Osteocyte (in vitro differentiated cells): Measurements from ENCODE around the gene RELT. TPM values are rescaled to one million over a fixed set of nuclear protein-coding genes. Genes with fewer than 3 reads are reported as not detected.
A peak's percentile ranks its signal among the peaks of the same experiment; 100 is the strongest.

ENCODE experiments used
- DNase-seq: peaks from one replicate; pipeline ENCODE4 v3.0.0; 2021; ENCODE audit warnings: mixed read lengths; ENCODE audit not compliant: unreplicated experiment; ENCODE audit errors: extremely low spot score
- H3K27ac Mint-ChIP-seq: one replicate; pipeline ENCODE4 v1.8.0; 2021; ENCODE audit warnings: mild to moderate bottlenecking, mixed read lengths; ENCODE audit not compliant: unreplicated experiment
- H3K27me3 Mint-ChIP-seq: one replicate; pipeline ENCODE4 v1.8.0; 2021; ENCODE audit warnings: mixed read lengths; ENCODE audit not compliant: unreplicated experiment
- H3K36me3 Mint-ChIP-seq: one replicate; pipeline ENCODE4 v1.8.0; 2021; ENCODE audit warnings: mixed read lengths; ENCODE audit not compliant: unreplicated experiment
- H3K4me1 Mint-ChIP-seq: one replicate; pipeline ENCODE4 v1.8.0; 2021; ENCODE audit warnings: mixed read lengths; ENCODE audit not compliant: unreplicated experiment
- H3K4me3 Mint-ChIP-seq: one replicate; pipeline ENCODE4 v1.8.0; 2021; ENCODE audit warnings: mild to moderate bottlenecking, moderate library complexity, mixed read lengths; ENCODE audit not compliant: unreplicated experiment
- H3K9me3 Mint-ChIP-seq: one replicate; pipeline ENCODE4 v1.8.0; 2021; ENCODE audit warnings: mixed read lengths; ENCODE audit not compliant: unreplicated experiment
- total RNA-seq: library from RNA; stranded (reverse); gene quantifications from 2 replicates; pipeline ENCODE4 v1.2.1, GENCODE V29; 2021
- TF ChIP-seq, protein P1 (sequence below): fragments of 200-600 bp; sonication (generic); IDR thresholded peaks from 2 replicates; pipeline ENCODE4 v1.5.0; 2021; ENCODE audit warnings: antibody characterized with exemption, mild to moderate bottlenecking, moderate library complexity

The RELT gene
- total RNA-seq, 1 donor from 2014 or later = 3.3 TPM

DNA sequence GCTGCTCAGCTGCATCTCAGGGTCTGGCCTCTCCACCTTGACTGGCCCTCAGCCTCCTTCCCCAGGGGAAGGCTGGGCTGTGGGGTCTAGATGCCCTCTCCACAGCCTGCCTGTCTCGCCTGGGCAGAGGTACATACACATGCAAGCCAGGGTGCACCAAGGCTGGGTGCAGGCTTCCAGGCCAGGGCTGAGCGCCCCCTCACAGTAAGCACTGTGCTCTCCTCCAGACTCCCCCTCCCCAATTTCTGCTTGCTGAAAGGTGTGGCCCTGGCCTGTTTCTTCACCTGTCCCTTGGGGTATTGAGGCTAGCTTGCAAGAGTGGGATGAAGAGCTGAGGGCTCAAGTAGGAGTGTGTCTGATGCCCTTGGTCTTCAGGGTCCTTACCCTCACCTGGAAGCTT, 22.5 kb downstream of the RELT start:
- H3K4me3 Mint-ChIP-seq = no peak overlapping the region
- DNase-seq = no peak
- TF ChIP-seq, protein P1, sequence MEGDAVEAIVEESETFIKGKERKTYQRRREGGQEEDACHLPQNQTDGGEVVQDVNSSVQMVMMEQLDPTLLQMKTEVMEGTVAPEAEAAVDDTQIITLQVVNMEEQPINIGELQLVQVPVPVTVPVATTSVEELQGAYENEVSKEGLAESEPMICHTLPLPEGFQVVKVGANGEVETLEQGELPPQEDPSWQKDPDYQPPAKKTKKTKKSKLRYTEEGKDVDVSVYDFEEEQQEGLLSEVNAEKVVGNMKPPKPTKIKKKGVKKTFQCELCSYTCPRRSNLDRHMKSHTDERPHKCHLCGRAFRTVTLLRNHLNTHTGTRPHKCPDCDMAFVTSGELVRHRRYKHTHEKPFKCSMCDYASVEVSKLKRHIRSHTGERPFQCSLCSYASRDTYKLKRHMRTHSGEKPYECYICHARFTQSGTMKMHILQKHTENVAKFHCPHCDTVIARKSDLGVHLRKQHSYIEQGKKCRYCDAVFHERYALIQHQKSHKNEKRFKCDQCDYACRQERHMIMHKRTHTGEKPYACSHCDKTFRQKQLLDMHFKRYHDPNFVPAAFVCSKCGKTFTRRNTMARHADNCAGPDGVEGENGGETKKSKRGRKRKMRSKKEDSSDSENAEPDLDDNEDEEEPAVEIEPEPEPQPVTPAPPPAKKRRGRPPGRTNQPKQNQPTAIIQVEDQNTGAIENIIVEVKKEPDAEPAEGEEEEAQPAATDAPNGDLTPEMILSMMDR = no peak
- no peak overlapping the region for H3K27ac Mint-ChIP-seq
- no peaks in the 10 kb centered on the region for H3K27me3 Mint-ChIP-seq
- H3K9me3 Mint-ChIP-seq = no peaks in the 10 kb centered on the region
- no peaks in the 10 kb centered on the region for H3K36me3 Mint-ChIP-seq
- peaks cover 8% of the 10 kb centered on the region for H3K4me1 Mint-ChIP-seq

DNA sequence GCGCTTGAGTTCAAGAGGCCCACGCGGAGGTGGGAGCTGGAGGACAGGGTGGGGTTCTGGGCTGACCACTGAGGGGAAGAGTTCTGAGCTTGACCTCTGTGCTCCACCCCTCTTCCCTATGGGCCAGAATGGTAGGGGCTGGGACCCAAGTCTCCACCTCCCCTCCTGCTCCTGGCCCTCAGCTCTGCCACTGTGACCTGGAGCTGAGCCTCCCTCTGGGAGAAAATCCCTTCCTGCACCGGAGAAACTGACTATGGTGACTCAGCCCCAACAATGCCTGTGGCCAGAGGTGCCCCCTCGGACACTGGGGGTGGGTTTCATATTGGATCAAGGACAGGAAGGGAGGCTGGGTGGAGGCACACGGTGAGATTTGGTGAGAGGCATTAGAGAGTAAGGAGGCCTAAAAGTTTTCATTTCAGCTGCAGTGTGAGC, 23.0 kb downstream of the RELT start:
- TF ChIP-seq, protein P1 = no peak
- Mint-ChIP-seq H3K4me3 (no peak overlapping the region), H3K4me1 (peaks cover 8% of the 10 kb centered on the region), H3K27ac (peak overlapping the region; percentile 50), H3K27me3 (no peaks in the 10 kb centered on the region), H3K9me3 (no peaks in the 10 kb centered on the region), H3K36me3 (no peaks in the 10 kb centered on the region)
- no peak for DNase-seq

DNA sequence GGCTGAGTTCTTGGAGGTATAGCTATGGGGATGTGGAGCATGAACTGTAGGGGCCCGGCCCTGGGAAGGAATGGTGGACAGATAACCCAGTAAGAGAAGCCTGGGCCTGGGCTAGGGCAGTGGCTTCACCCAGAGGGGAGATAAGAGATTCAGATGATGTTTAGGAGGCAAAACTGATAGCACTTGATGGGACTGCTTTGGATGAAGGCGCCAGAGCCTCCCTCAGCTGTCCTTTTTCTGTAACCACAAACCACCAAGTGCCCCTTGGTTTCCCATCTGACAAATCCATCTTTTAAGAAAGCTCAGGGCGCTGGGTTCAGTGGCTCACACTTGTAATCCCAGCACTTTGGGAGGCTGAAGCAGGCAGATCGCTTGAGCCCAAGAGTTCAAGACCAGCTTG, 23.4 kb downstream of the RELT start:
- H3K27ac Mint-ChIP-seq = peak overlapping the region; percentile 50
- no peak overlapping the region for H3K4me3 Mint-ChIP-seq
- no peak for DNase-seq
- H3K36me3 Mint-ChIP-seq = no peaks in the 10 kb centered on the region
- H3K27me3 Mint-ChIP-seq = no peaks in the 10 kb centered on the region
- TF ChIP-seq, protein P1 = no peak
- H3K4me1 Mint-ChIP-seq = peaks cover 8% of the 10 kb centered on the region
- H3K9me3 Mint-ChIP-seq = no peaks in the 10 kb centered on the region

GRCh38 chr11:73400293-73400692, 24.1 kb downstream of the RELT start:
- DNase-seq = no peak
- H3K27ac Mint-ChIP-seq = no peak overlapping the region
- no peaks in the 10 kb centered on the region for H3K27me3 Mint-ChIP-seq
- TF ChIP-seq, protein P1 = no peak
- no peak overlapping the region for H3K4me3 Mint-ChIP-seq
- peaks cover 9% of the 10 kb centered on the region for H3K4me1 Mint-ChIP-seq
- H3K36me3 Mint-ChIP-seq = no peaks in the 10 kb centered on the region
- no peaks in the 10 kb centered on the region for H3K9me3 Mint-ChIP-seq

DNA sequence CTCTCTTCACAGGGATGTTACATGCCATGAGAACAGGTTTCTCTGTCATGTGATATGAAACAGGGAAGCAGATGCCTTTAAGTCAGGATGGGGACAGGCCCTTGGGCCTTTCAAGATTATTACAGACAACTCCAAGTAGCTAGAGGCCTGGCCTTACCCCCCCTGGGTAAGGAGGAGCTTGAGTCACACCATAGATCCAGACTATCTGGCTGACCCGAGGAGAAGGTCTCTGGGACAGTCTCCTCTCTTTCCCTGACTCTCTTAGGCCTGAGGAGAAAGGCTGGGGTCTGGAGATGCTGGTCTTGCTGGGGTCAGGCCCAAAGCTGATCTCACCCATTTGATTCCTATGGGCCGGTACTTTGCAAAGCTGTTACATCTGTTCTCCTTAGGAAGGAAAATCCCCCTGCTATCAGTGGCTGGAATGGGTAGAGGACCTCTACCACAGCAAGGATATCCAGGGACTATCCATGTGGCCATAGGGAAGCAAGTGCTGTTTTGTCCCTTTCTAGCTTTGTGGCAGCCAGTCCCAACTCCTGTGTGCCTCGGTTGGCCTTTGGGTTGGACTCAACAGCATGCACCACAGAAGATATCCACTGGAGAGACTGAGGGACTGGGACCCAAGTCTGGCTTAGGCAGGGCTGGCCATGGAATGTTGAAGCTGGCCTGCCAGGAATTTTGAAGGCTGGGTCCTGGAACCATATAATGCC, 25.2 kb downstream of the RELT start:
- H3K9me3 Mint-ChIP-seq = no peaks in the 10 kb centered on the region
- no peaks in the 10 kb centered on the region for H3K36me3 Mint-ChIP-seq
- TF ChIP-seq, protein P1 = no peak
- DNase-seq = no peak
- H3K27me3 Mint-ChIP-seq = no peaks in the 10 kb centered on the region
- no peak overlapping the region for H3K27ac Mint-ChIP-seq
- no peak overlapping the region for H3K4me3 Mint-ChIP-seq
- peaks cover 9% of the 10 kb centered on the region for H3K4me1 Mint-ChIP-seq
